H1 (cell line): ENCODE measurements around the gene TYK2. TPM values are rescaled to one million over a fixed set of nuclear protein-coding genes. Genes with fewer than 3 reads are reported as not detected.

Experiments used
- CHD7 ChIP-seq: fragments of 300-600 bp; sonication (generic); IDR thresholded peaks from 2 replicates; pipeline ENCODE4 v1.7.1; 2012; ENCODE audit warnings: low read length, moderate library complexity, mild to moderate bottlenecking, inconsistent platforms; ENCODE audit not compliant: insufficient replicate concordance
- TBP ChIP-seq: IDR thresholded peaks from 2 replicates; pipeline ENCODE4 v1.6.1; 2011; ENCODE audit warnings: low read depth, low read length, improper control_type of control experiment
- polyA plus RNA-seq, 7 experiments: library from polyadenylated mRNA; depleted of rRNA in 3 of 7; stranded (reverse) in 5 of 7; unstranded in 2 of 7; fragments of >200 nt in 5 of 7; fragments of 200-250 nt in 2 of 7; gene quantifications; 1 replicate in 5 of 7; 2 replicates in 1 of 7; 4 replicates in 1 of 7; pipeline versions ENCODE4 v1.2.1 to v1.2.3, GENCODE V29; 2011 to 2013; ENCODE audit warnings: missing spikeins in 2 of 7, mixed read lengths in 2 of 7
- total RNA-seq: library from RNA; stranded (reverse); fragmentation: NEBNext Ultra II Directional; extraction: Animal tissue kit (Norgen Biotek cat#: 25700); gene quantifications from 2 replicates; pipeline ENCODE4 v1.2.1, GENCODE V29; 2021

The TYK2 gene
- total and polyA plus RNA-seq, 2 of the 8 experiments (the other 6 are each of a cell fraction or from before 2014, with no cell fraction given) = 32.1 to 40.8 TPM

- no peak for TF ChIP-seq CHD7
- TF ChIP-seq TBP = no peak
Observed at GRCh38 chr19:10412257-10412977, 32.0 kb upstream of the TYK2 start (continued).
